Superior temporal gyrus (tissue), 1 donor: Measurements from ENCODE around the gene RBM6.
"Not testable (repeated sequence)": the region's sequence is repeated elsewhere in the genome, so short reads cannot be mapped to it uniquely, and the experiment has no call there.

Experiments
- DNase-seq: peaks from one replicate; pipeline ENCODE4 v3.0.0-alpha.2; 2016; ENCODE audit errors: extremely low spot score

The RBM6 gene

DNA sequence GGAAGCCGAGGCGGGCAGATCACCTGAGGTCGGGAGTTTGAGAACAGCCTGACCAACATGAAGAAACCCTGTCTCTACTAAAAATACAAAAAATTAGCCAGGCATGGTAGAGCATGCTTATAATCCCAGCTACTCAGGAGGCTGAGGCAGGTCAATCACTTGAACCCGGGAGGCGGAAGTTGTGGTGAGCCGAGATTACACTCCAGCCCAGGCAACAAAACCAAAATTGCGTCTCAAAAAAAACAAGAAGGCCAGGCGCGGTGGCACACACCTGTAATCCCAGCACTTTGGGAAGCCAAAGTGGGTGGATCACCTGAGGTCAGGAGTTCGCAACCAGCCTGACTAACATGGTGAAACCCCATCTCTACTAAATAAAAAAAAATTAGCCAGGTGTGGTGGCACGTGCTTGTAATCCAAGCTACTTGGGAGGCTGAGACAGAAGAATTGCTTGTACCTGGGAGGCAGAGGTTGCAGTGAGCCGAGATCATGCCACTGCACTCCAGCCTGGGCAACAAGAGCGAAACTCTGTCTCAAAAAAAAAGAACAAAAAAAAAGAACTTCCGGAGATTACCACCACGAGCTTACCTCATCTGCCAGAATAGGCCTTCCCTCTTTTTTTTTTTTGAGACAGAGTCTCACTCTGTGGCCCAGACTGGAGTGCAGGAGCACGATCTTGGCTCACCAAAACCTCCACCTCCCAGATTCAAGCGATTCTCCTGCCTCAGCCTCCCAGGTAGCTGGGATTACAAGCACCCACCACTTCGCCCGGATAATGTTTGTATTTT, 22.0 kb upstream of the RBM6 start:
- not testable (repeated sequence) for DNase-seq

- no peak for DNase-seq
These were observed 15.3 kb upstream of the RBM6 start for GRCh38 chr3:49924683-49925082.

GRCh38 chr3:49925485-49925884, 14.5 kb upstream of the RBM6 start:
- DNase-seq = no peak

- DNase-seq = no peak
These were observed 13.7 kb upstream of the RBM6 start for GRCh38 chr3:49926117-49926728.

DNA sequence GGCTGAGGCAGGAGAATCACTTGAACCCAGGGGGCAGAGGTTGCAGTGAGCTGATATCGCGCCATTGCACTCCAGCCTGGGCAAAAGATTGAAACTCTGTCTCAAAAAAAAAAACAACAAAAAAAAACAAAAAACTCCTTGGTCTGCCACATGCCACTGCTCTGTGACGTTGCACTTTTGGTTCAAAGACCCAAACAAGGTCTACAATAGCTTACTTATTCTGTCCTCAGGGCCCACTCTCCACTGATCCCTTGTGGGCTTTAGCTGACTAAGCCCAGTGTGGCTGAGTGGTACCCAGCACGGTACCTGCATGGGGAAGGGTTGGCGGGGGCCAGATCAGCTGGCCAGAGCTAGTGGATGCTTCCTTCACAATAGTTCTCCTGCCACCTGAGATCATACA, 12.2 kb upstream of the RBM6 start:
- no peak for DNase-seq

- DNase-seq = no peak
These were observed 11.4 kb upstream of the RBM6 start for GRCh38 chr3:49928481-49929017.

GRCh38 chr3:49929291-49930167, 10.4 kb upstream of the RBM6 start, which contains the start of gene MON1A:
Gene MON1A, minus strand, starts transcription at chr3:49929811. Its CDS starts 16,465 bp downstream, at chr3:49913346.
- DNase-seq = peak; percentile 94

- no peak for DNase-seq
These were observed 9.7 kb upstream of the RBM6 start for GRCh38 chr3:49930168-49930690.

GRCh38 chr3:49930922-49931321, 9.0 kb upstream of the RBM6 start:
- DNase-seq = no peak

DNA sequence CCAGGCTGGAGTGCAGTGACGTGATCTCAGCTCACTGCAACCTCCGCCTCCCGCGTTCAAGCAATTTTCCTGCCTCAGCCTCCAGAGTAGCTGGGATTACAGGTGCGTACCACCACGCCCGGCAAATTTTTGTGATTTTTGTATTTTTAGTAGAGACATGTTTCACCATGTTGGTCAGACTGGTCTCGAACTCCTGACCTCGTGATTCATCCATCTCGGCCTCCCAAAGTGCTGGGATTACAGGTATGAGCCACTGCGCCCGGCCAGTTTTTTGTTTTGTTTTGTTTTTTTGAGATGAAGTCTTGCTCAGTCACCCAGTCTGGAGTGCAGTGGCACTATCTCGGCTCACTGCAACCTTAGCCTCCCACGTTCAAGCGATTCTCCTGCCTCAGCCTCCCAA, 7.7 kb upstream of the RBM6 start:
- DNase-seq = not testable (repeated sequence)

DNA sequence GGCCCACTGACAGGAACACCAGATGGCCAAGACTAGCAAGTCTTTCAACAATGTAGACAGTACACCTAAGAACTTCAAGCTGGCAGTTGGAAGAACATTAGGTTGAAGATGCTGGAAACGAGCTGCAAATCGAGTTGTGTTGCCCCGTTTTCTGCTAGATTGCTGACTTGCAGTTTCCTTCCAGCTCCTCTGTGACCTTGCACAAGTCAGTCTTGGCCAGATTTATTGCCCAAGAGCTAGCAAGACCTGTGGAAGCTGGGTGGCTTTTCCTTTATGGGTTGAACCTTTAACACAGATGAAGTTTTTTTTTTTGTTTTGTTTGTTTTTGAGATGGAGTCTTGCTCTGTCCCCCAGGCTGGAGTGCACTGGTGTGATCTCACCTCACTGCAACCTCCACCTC, 2.9 kb upstream of the RBM6 start:
- DNase-seq = no peak

DNA sequence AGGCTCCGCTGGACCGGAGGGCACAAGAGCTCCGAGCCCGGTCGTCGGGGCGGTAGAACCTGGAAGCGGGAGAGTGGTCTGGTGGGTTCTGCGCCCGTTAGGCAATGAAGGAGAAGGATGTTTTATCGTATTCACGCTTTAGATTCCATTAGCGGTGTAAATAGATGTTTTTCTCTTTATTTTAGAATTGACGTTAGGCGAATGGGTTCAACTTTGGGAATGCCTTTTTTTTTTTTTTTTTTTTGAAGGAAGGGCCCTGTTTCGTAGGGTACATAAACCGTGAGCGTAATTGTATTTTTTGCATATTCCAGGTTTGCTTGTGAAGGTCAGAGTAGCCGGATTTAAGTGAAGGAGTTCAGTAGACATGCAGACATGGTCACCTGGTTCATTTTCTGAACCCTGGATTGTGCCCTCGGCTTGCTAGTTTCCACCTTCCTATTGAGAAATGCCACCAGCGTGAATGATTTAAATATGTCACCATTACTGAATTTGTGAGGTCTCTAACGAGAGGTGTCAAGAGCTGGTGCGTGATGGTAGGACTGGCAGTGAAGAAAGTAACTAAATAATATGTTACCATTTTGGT, 808 bp downstream of the RBM6 start:
- DNase-seq = no peak

DNA sequence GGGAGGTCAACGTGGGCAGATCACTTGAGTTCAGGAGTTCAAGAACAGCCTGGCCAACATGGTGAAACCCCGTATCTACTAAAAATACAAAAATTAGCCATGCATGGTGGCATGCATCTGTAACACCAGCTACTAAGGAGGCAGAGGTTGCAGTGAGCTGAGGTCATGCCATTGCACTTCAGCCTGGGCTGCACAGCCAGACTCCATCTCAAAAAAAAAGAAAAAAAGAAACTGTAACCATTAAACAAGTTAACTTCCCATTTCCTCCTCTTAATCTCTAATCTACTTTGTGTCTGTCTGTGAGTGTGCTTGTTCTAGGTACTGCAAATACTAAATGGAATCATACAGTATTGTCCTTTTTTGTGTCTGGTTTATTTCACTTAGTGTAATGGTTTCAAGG, 2.7 kb downstream of the RBM6 start:
- DNase-seq = no peak

GRCh38 chr3:49952924-49953323, 13.0 kb downstream of the RBM6 start:
- no peak for DNase-seq

GRCh38 chr3:49955636-49956035, 15.7 kb downstream of the RBM6 start:
- no peak for DNase-seq

DNA sequence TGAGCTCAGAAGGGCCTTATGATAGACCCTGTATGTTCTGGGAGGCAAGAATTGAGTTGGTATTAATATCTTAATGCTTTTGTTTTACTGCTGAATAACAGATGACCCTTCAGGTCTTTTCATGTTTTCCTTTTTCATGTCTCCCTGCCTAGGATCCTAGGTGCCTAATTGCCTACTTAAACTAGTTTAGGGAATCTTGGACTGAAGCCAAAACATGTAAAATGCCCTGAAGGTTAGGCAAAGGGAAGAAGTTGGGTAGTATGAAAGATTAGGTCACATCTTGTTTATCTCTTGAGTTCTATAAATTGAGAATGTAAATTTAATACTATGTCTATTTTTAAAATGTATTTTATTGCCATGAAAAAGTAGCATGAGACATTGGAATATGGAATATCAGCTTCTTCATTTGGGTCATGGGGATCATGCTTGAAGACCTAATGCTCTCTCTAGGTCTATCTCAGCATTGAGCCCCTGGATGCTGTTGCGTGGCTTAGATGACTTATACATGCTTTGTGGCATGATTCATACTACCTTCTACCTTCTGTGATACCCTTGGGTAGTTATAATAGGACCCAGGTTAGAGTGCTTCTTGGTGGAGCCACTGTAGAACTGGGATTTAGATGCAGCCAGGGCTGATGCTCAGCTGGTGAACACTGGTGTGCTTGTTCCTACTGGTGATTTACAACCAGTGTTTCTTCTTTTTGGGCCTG, 26.4 kb downstream of the RBM6 start:
- no peak for DNase-seq

- DNase-seq = no peak
These were observed 27.3 kb downstream of the RBM6 start for GRCh38 chr3:49967291-49967690.

- DNase-seq = no peak
These were observed 28.4 kb downstream of the RBM6 start for GRCh38 chr3:49968346-49968745.

DNA sequence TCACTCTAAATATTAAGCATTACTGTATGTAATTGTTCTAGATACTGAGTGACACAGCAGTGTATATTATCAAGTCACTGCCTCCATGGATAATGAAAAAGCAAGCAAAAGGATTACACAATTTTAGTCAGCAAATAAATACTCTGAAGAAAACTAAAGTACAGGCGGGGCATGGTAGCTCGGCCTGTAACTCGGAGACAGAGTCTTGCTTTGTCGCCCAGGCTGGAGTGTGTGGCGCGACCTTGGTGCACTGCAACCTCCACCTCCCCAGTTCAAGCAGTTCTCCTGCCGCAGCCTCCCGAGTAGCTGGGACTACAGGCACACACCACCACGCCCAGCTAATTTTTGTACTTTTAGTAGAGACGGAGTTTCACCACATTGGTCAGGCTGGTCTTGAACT, 32.7 kb downstream of the RBM6 start:
- DNase-seq = no peak

GRCh38 chr3:49976942-49977341, 37.0 kb downstream of the RBM6 start:
- DNase-seq = no peak

GRCh38 chr3:49984394-49984793, 44.4 kb downstream of the RBM6 start:
- no peak for DNase-seq
